Progenitor cell of endocrine pancreas (in vitro differentiated cells): ENCODE results near the gene STX5. TPM values are rescaled to one million over a fixed set of nuclear protein-coding genes. Genes with fewer than 3 reads are reported as not detected.

Experiments used
- DNase-seq: peaks from one replicate; pipeline ENCODE4 v3.0.0; 2021; ENCODE audit warnings: low spot score; ENCODE audit not compliant: unreplicated experiment
- H3K27ac Mint-ChIP-seq: 2 replicates; pipeline ENCODE4 v1.8.0; 2021; ENCODE audit warnings: mild to moderate bottlenecking, moderate library complexity, mixed read lengths
- H3K27me3 Mint-ChIP-seq: 2 replicates; pipeline ENCODE4 v1.8.0; 2021; ENCODE audit warnings: mixed read lengths
- H3K36me3 Mint-ChIP-seq: 2 replicates; pipeline ENCODE4 v1.8.0; 2022; ENCODE audit warnings: mixed read lengths; ENCODE audit not compliant: insufficient read depth
- H3K4me1 Mint-ChIP-seq: 2 replicates; pipeline ENCODE4 v1.8.0; 2021; ENCODE audit warnings: low read depth, mixed read lengths
- H3K4me3 Mint-ChIP-seq: 2 replicates; pipeline ENCODE4 v1.8.0; 2021; ENCODE audit warnings: low read depth, mild to moderate bottlenecking, moderate library complexity, mixed read lengths
- H3K9me3 Mint-ChIP-seq: 2 replicates; pipeline ENCODE4 v1.8.0; 2021; ENCODE audit warnings: low read depth, mixed read lengths
- CTCF ChIP-seq: fragments of 200-600 bp; sonication (generic); IDR thresholded peaks from one replicate; pipeline ENCODE4 v1.5.0; 2021; ENCODE audit warnings: antibody characterized with exemption, mild to moderate bottlenecking; ENCODE audit not compliant: unreplicated experiment
- long read RNA-seq: library from polyadenylated mRNA; unstranded; transcript quantifications from one replicate; pipeline ENCODE4 v2.0.0, GENCODE V29; 2020
- total RNA-seq: library from RNA; stranded (reverse); gene quantifications from 2 replicates; pipeline ENCODE4 v1.2.1, GENCODE V29; 2021

STX5 gene, protein sequence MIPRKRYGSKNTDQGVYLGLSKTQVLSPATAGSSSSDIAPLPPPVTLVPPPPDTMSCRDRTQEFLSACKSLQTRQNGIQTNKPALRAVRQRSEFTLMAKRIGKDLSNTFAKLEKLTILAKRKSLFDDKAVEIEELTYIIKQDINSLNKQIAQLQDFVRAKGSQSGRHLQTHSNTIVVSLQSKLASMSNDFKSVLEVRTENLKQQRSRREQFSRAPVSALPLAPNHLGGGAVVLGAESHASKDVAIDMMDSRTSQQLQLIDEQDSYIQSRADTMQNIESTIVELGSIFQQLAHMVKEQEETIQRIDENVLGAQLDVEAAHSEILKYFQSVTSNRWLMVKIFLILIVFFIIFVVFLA
- total RNA-seq: 39.3 and 45.3 TPM in 2 replicates
- long read RNA-seq: 0 reads

DNA sequence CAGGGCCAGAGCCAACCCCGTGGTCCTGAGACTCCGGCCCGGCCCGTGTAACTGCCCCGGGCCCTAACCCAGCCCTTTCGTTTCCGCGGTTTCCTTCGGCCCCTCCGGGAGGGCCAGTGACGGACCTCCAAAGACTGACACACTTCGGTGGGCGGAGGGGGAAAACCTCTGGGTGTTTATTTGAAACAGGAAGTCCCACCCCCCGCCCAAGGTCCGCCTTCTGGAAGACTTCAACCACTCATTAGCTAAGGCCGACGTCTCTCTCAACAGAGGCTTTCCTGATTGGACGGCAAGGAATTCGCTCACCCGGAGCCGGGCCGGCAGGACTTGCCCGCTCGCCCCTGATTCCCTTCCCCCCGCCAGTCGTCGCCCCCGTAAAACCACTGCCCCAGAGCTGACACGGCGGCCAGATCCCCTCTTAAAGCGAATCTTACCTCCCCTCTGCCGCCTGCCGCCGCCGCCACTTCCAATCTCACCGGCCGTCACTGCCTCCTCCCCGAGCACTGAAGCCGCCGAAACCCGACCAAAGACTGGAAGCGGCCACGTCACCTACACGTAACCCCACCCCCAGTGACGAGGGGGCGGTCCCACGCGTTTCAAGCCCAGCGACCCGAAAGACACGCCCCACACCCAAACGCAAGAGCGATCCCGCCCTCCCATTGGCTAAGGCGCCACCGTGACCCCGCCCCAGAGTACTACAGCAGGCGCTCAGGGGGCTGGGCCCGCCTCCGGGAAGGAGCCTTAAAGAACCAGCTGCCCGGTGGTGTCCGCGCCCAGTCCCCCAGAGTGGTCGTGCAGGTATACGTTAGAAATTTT is at the start of gene STX5:
Gene STX5, minus strand, starts transcription at position 532 of the 816 bp plus-strand sequence. CDS start 808 bp downstream, outside the sequence.
- Mint-ChIP-seq H3K4me1 (peaks cover 16% of the 10 kb centered on the region), H3K27ac (peak within 1 kb of the TSS; percentile 100), H3K9me3 (no peaks in the 10 kb centered on the region), H3K27me3 (no peaks in the 10 kb centered on the region), H3K4me3 (peak within 1 kb of the TSS; percentile 93), H3K36me3 (peaks cover 15% of the 10 kb centered on the region)
- DNase-seq: peak; percentile 99
- no peak for TF ChIP-seq CTCF

GRCh38 chr11:62880803-62881578 is 49.1 kb upstream of the STX5 start, which contains the start of gene SLC3A2:
Gene SLC3A2, plus strand, starts transcription at chr11:62880896. Its CDS starts 128 bp downstream, at chr11:62881024.
- TF ChIP-seq CTCF: peak; percentile 79
- Mint-ChIP-seq H3K27me3 (no peaks in the 10 kb centered on the region), H3K4me1 (peaks cover 55% of the 10 kb centered on the region), H3K27ac (peak within 1 kb of the TSS; percentile 100), H3K36me3 (peaks cover 35% of the 10 kb centered on the region), H3K4me3 (peak within 1 kb of the TSS; percentile 97), H3K9me3 (no peaks in the 10 kb centered on the region)
- peak; percentile 76 for DNase-seq

- Mint-ChIP-seq H3K4me1 (peaks cover 55% of the 10 kb centered on the region), H3K36me3 (peaks cover 30% of the 10 kb centered on the region)
- no peak for DNase-seq
These were observed 48.5 kb upstream of the STX5 start for GRCh38 chr11:62880231-62880802.

DNA sequence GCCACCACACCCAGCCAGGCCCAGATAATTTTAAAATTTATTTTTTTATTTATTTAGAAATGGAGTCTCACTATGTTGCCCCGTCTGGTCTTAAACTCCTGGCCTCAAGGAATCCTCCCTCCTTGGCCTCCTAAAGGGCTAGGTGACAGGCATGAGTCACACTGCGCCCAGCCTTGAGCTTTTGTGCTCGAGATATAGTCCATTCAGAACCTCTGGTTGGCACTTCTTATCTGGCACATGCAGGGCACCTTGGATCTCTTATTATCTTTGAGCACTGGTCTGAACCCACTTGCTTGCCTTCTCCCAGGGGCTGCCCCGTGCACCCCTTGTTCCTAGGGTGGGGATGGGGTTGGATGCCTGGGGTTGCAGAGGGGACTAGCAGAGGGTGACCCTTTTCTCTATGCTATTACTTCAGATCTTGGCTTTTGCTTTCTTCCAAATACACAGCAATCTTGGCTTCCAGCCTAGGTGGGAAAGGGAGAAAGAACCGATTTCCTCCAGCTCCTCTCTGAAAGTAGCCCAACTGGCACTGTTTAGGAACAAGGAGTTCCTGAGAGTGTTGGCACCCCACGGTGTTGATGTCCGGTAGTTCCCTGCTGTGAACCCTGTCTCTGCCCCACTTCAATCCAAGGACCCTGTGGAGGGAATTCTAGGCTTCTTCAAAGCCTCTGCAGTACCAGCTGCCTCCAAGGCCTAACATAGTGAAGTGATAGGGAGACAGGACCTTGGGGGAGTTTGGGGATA is 47.6 kb upstream of the STX5 start:
- peaks cover 55% of the 10 kb centered on the region for H3K4me1 Mint-ChIP-seq
- no peak for TF ChIP-seq CTCF
- H3K36me3 Mint-ChIP-seq: peaks cover 26% of the 10 kb centered on the region
- H3K9me3 Mint-ChIP-seq: no peaks in the 10 kb centered on the region
- no peak for DNase-seq
- peak overlapping the region; percentile 97 for H3K4me3 Mint-ChIP-seq
- no peak overlapping the region for H3K27ac Mint-ChIP-seq
- no peaks in the 10 kb centered on the region for H3K27me3 Mint-ChIP-seq

More at GRCh38 chr11:62880231-62880802, 48.5 kb upstream of the STX5 start:
- peak overlapping the region; percentile 97 for H3K4me3 Mint-ChIP-seq
- TF ChIP-seq CTCF: no peak
- H3K9me3 Mint-ChIP-seq: no peaks in the 10 kb centered on the region
- H3K27ac Mint-ChIP-seq: peak overlapping the region; percentile 100
- H3K27me3 Mint-ChIP-seq: no peaks in the 10 kb centered on the region
